ENCODE results near the gene NAA80.

- TF ChIP-seq CTCF (IDR thresholded peaks at IDR 0.05 in 4 of 5, conservative IDR thresholded peaks at IDR 0.05 in 1 of 5) (no peak), POLR2A (IDR thresholded peaks at IDR 0.05) (no peak)
These were observed 40.4 kb upstream of the NAA80 start for GRCh38 chr3:50339485-50340146.
